Measurements from ENCODE around the gene TMEM62. TPM values are rescaled to one million over a fixed set of nuclear protein-coding genes. Genes with fewer than 3 reads are reported as not detected.
A peak's percentile ranks its signal among the peaks of the same experiment; 100 is the strongest.
"Not testable (repeated sequence)": the region's sequence is repeated elsewhere in the genome, so short reads cannot be mapped to it uniquely, and the experiment has no call there.

Gene TMEM62
- polyA plus RNA-seq, 1 donor: 30.6 TPM

GRCh38 chr15:43169888-43170287, 36.5 kb downstream of the TMEM62 start:
- Histone ChIP-seq H3K27me3 (ENCODE audit: control insufficient read depth, insufficient read depth, low read length) (no peaks in the 10 kb centered on the region), H3K27ac (ENCODE audit: low read length) (no peak overlapping the region), H3K4me3 (ENCODE audit: low read length) (no peak overlapping the region), H3K36me3 (ENCODE audit: control insufficient read depth, insufficient read depth, low read length) (peaks cover 42% of the 10 kb centered on the region), H3K9me3 (ENCODE audit: control insufficient read depth, low read depth, low read length) (peaks cover 2% of the 10 kb centered on the region), H3K4me1 (ENCODE audit: control insufficient read depth, insufficient read depth, low read length) (no peaks in the 10 kb centered on the region)
- no CpG with 5 or more reads among the region's 4 CpGs for WGBS (ENCODE audit: insufficient coverage, low lambda C conversion rate)
- DNase-seq: no peak

DNA sequence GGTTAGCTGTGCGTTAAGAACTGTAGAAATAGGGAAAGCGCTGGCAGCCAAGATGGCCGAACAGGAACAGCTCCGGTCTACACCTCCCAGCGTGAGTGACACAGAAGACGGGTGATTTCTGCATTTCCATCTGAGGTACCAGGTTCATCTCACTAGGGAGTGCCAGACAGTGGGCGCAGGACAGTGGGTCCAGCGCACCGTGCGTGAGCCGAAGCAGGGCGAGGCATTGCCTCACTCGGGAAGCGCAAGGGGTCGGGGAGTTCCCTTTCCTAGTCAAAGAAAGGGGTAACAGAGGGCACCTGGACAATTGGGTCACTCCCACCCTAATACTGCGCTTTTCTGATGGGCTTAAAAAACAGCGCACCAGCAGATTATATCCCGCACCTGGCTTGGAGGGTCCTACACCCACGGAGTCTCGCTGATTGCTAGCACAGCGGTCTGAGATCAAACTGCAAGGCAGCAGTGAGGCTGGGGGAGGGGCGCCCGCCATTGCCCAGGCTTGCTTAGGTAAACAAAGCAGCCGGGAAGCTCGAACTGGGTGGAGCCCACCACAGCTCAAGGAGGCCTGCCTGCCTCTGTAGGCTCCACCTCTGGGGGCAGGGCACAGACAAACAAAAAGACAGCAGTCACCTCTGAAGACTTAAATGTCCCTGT, 42.4 kb downstream of the TMEM62 start:
- H3K27ac ChIP-seq (ENCODE audit: low read length); H3K27me3 ChIP-seq (ENCODE audit: control insufficient read depth, insufficient read depth, low read length); H3K4me3 ChIP-seq (ENCODE audit: low read length); H3K9me3 ChIP-seq (ENCODE audit: control insufficient read depth, low read depth, low read length); DNase-seq; H3K4me1 ChIP-seq (ENCODE audit: control insufficient read depth, insufficient read depth, low read length): not testable (repeated sequence)
- peaks cover 24% of the 10 kb centered on the region for H3K36me3 ChIP-seq (ENCODE audit: control insufficient read depth, insufficient read depth, low read length)
- WGBS (ENCODE audit: insufficient coverage, low lambda C conversion rate): no CpG with 5 or more reads among the region's 25 CpGs

DNA sequence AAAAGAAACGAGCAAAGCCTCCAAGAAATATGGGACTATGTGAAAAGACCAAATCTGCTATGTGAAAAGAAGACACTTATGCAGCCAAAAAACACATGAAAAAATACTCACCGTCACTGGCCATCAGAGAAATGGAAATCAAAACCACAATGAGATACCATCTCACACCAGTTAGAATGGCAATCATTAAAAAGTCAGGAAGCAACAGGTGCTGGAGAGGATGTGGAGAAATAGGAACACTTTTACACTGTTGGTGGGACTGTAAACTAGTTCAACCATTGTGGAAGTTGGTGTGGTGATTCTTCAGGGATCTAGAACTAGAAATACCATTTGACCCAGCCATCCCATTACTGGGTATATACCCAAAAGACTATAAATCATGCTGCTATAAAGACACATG, 43.8 kb downstream of the TMEM62 start:
- WGBS (ENCODE audit: insufficient coverage, low lambda C conversion rate): no CpG with 5 or more reads among the region's 2 CpGs
- H3K27ac ChIP-seq (ENCODE audit: low read length); H3K4me3 ChIP-seq (ENCODE audit: low read length); H3K9me3 ChIP-seq (ENCODE audit: control insufficient read depth, low read depth, low read length); DNase-seq; H3K4me1 ChIP-seq (ENCODE audit: control insufficient read depth, insufficient read depth, low read length); H3K27me3 ChIP-seq (ENCODE audit: control insufficient read depth, insufficient read depth, low read length): not testable (repeated sequence)
- peaks cover 23% of the 10 kb centered on the region for H3K36me3 ChIP-seq (ENCODE audit: control insufficient read depth, insufficient read depth, low read length)

DNA sequence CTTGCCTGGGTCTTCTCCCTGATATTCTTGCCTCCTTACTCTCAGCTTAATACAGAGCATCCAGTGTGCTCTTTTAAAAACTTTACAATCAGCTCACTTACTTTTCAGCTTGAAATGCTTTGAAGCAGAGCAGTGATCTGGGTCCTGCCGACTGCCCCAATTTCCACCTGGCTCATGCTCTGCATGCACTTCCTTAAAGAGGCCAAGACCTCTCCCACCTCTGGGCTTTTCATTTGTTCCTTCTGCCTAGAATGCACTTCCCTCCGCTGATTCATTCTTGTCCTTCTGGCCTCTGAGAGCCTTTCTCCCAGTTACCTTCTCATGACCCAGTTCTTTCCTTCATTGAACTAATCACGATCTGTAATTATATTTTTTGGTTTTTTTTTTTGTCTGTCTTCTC, 49.9 kb downstream of the TMEM62 start:
- Histone ChIP-seq H3K27ac (ENCODE audit: low read length) (no peak overlapping the region), H3K36me3 (ENCODE audit: control insufficient read depth, insufficient read depth, low read length) (peaks cover 10% of the 10 kb centered on the region), H3K4me1 (ENCODE audit: control insufficient read depth, insufficient read depth, low read length) (peaks cover 6% of the 10 kb centered on the region), H3K27me3 (ENCODE audit: control insufficient read depth, insufficient read depth, low read length) (no peaks in the 10 kb centered on the region), H3K9me3 (ENCODE audit: control insufficient read depth, low read depth, low read length) (no peaks in the 10 kb centered on the region), H3K4me3 (ENCODE audit: low read length) (no peak overlapping the region)
- WGBS (ENCODE audit: insufficient coverage, low lambda C conversion rate): 92% methylated on average over 2 of the region's 3 CpGs
- no peak for DNase-seq

- H3K9me3 ChIP-seq (ENCODE audit: control insufficient read depth, low read depth, low read length): no peaks in the 10 kb centered on the region
- peak overlapping the region; percentile 52 for H3K27ac ChIP-seq (ENCODE audit: low read length)
- DNase-seq: peak in 1 of 2 donors; percentile 10
- peaks cover 6% of the 10 kb centered on the region for H3K4me1 ChIP-seq (ENCODE audit: control insufficient read depth, insufficient read depth, low read length)
- H3K36me3 ChIP-seq (ENCODE audit: control insufficient read depth, insufficient read depth, low read length): peaks cover 17% of the 10 kb centered on the region
- H3K4me3 ChIP-seq (ENCODE audit: low read length): peak overlapping the region; percentile 63
- WGBS (ENCODE audit: insufficient coverage, low lambda C conversion rate): 100% methylated on average over 1 of the region's 9 CpGs
- no peaks in the 10 kb centered on the region for H3K27me3 ChIP-seq (ENCODE audit: control insufficient read depth, insufficient read depth, low read length)
Measured at GRCh38 chr15:43184407-43185124, 51.2 kb downstream of the TMEM62 start.

DNA sequence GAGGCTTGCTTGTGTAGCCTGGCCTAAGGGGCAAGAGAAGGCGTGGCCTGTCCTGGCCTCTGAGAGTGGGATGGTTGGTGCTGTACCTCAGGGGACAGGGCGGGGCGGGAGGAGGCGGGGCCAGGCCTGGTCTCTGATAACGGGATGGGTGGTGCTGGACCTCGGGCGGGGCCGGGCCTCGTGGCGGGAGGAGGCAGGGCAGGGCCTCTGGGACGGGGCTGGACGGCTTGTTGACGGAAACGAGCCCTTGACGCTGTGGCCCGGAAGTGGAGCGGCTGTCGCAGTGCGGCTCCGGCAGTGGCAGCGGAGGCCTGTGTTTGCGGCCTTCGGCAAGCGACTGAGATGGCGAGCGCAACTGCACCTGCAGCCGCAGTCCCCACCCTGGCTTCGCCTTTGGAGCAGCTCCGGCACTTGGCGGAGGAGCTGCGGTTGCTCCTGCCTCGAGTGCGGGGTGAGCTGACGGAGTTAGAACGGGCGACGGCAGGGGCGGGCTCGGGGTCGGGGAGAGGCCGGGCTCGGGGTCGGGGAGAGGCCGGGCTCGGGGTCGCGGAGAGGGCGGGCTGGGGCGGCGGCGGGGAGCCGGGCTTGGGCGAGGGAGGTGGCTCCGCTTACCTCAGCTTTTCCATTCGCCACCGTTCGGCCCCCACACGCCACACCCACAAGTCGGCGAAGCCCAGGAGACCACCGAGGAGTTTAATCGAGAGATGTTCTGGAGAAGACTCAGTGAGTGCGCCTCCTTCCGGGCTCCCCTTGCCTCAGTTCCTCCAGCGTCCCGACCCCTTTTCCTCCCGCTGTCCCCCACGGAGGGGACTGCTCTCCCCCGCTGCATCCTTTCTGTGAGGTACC, 52.0 kb downstream of the TMEM62 start, which contains the start of gene CCNDBP1:
TSS of gene CCNDBP1 (plus strand) at position 247 of the 846 bp plus-strand sequence. CDS start at position 343, 96 bp downstream.
- H3K4me3 ChIP-seq (ENCODE audit: low read length): peak within 1 kb of the TSS; percentile 63
- no CpG with 5 or more reads among the region's 69 CpGs for WGBS (ENCODE audit: insufficient coverage, low lambda C conversion rate)

DNA sequence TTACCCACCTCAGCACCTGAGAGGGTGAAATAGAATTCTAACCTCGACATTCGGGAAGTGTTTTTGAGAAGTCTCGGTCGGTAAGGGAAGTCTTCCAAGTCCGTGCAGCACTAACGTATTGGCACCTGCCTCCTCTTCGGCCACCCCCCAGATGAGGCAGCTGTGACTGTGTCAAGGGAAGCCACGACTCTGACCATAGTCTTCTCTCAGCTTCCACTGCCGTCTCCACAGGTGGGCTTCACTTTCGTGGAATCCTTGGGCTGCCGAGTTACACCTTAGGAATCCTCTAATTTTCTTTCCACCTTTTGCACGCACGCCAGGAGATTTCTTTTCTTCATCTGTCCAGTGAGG, 52.6 kb downstream of the TMEM62 start:
- Histone ChIP-seq H3K9me3 (ENCODE audit: control insufficient read depth, low read depth, low read length) (no peaks in the 10 kb centered on the region), H3K36me3 (ENCODE audit: control insufficient read depth, insufficient read depth, low read length) (peaks cover 31% of the 10 kb centered on the region), H3K27ac (ENCODE audit: low read length) (peak overlapping the region; percentile 85), H3K4me1 (ENCODE audit: control insufficient read depth, insufficient read depth, low read length) (peaks cover 6% of the 10 kb centered on the region), H3K27me3 (ENCODE audit: control insufficient read depth, insufficient read depth, low read length) (no peaks in the 10 kb centered on the region), H3K4me3 (ENCODE audit: low read length) (peak overlapping the region; percentile 63)
- no CpG with 5 or more reads among the region's 13 CpGs for WGBS (ENCODE audit: insufficient coverage, low lambda C conversion rate)
- peak in 1 of 2 donors; percentile 61 for DNase-seq

More for the DNA sequence above, 52.0 kb downstream of the TMEM62 start, which contains the start of gene CCNDBP1:
- H3K9me3 ChIP-seq (ENCODE audit: control insufficient read depth, low read depth, low read length): no peaks in the 10 kb centered on the region
- H3K4me1 ChIP-seq (ENCODE audit: control insufficient read depth, insufficient read depth, low read length): peaks cover 6% of the 10 kb centered on the region
- DNase-seq: peak; percentile 95 to 98
- peak within 1 kb of the TSS; percentile 85 for H3K27ac ChIP-seq (ENCODE audit: low read length)
- peaks cover 25% of the 10 kb centered on the region for H3K36me3 ChIP-seq (ENCODE audit: control insufficient read depth, insufficient read depth, low read length)
- H3K27me3 ChIP-seq (ENCODE audit: control insufficient read depth, insufficient read depth, low read length): no peaks in the 10 kb centered on the region

DNA sequence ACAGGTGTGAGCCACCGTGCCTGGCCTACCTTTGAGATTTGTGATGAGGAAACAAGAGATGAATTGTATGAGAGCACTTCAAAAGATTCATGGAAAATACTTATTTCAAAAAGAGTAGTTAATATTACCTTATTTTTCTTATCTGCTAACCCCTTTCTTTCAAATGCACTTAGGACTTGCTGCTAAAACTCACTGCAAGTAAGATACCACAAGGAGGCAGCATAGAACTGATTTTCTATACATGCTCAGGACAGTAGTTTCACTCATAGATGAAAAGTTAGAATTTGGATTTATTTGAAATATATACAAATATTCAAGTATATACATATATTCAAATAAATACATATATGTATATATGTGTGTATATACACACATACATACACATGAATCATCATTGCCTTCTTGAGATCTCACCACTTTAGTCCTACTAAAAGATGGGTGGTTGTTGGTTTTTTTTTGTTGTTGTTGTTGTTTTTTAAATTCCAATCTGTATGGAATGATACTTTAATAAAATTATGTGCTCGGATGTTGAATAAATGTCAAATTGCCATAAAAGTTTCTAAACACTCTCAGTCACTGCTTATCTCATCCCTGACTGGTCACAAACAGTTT, 54.3 kb downstream of the TMEM62 start:
- Histone ChIP-seq H3K27ac (ENCODE audit: low read length) (no peak overlapping the region), H3K36me3 (ENCODE audit: control insufficient read depth, insufficient read depth, low read length) (peaks cover 43% of the 10 kb centered on the region), H3K4me1 (ENCODE audit: control insufficient read depth, insufficient read depth, low read length) (peaks cover 6% of the 10 kb centered on the region), H3K9me3 (ENCODE audit: control insufficient read depth, low read depth, low read length) (no peaks in the 10 kb centered on the region), H3K27me3 (ENCODE audit: control insufficient read depth, insufficient read depth, low read length) (no peaks in the 10 kb centered on the region), H3K4me3 (ENCODE audit: low read length) (no peak overlapping the region)
- WGBS (ENCODE audit: insufficient coverage, low lambda C conversion rate): 83% methylated on average over 1 of the region's 2 CpGs
- DNase-seq: peak; percentile 27 to 36

DNA sequence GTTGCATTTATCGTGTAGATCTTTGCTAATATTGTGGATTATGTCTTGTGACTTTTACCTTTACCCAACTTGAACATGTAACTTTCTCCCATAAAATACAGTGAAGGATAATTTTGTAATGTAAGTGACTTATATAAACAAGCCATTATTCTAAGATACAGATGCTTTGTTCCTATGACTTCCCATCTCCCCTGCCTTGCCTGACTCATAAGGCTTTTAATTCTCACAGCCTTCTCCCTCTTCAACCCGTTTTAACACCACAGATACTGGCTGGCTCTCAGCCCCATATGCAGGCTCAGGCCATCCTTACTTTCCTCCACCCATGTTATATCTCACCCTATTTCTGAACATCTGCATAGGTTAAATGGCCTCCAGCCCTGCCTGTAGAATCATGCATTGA, 55.9 kb downstream of the TMEM62 start:
- no peaks in the 10 kb centered on the region for H3K9me3 ChIP-seq (ENCODE audit: control insufficient read depth, low read depth, low read length)
- H3K27ac ChIP-seq (ENCODE audit: low read length): no peak overlapping the region
- H3K36me3 ChIP-seq (ENCODE audit: control insufficient read depth, insufficient read depth, low read length): peaks cover 42% of the 10 kb centered on the region
- WGBS (ENCODE audit: insufficient coverage, low lambda C conversion rate): 100% methylated on average over 1 of the region's 2 CpGs
- H3K27me3 ChIP-seq (ENCODE audit: control insufficient read depth, insufficient read depth, low read length): no peaks in the 10 kb centered on the region
- no peak overlapping the region for H3K4me3 ChIP-seq (ENCODE audit: low read length)
- peaks cover 6% of the 10 kb centered on the region for H3K4me1 ChIP-seq (ENCODE audit: control insufficient read depth, insufficient read depth, low read length)
- no peak for DNase-seq

DNA sequence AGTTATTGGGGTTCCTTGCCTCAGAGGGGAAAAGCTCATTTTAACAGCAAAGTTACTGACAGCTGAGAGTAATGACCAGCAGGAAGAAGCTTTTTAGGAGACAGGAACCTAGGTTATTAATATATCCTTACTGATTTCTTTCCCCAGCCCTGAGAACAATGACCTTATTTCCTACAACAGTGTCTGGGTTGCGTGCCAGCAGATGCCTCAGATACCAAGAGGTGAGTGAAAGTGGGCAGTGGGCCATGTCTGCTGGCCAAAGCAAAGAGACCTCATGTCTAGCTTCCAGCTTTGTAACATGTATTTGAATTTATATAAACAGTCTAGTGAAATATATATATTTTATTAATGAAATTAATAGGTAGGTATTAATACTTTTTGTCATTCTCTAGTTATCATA, 56.8 kb downstream of the TMEM62 start:
- no peak for DNase-seq
- Histone ChIP-seq H3K4me1 (ENCODE audit: control insufficient read depth, insufficient read depth, low read length) (peaks cover 2% of the 10 kb centered on the region), H3K36me3 (ENCODE audit: control insufficient read depth, insufficient read depth, low read length) (peaks cover 40% of the 10 kb centered on the region), H3K9me3 (ENCODE audit: control insufficient read depth, low read depth, low read length) (no peaks in the 10 kb centered on the region), H3K27me3 (ENCODE audit: control insufficient read depth, insufficient read depth, low read length) (no peaks in the 10 kb centered on the region), H3K4me3 (ENCODE audit: low read length) (no peak overlapping the region), H3K27ac (ENCODE audit: low read length) (no peak overlapping the region)
- WGBS (ENCODE audit: insufficient coverage, low lambda C conversion rate): no CpG with 5 or more reads among the region's 1 CpG

Data from large intestine (tissue), 3 donors.